A549 treated with AZD9567 at 1 μM for 4 hours (cell line): ENCODE measurements around the gene CATSPER3. TPM values are rescaled to one million over a fixed set of nuclear protein-coding genes. Genes with fewer than 3 reads are reported as not detected.

Source experiments
- total RNA-seq: library from RNA; stranded (reverse); fragments of 200-300 nt; extraction: Qiagen RNA extraction; gene quantifications from 5 replicates; pipeline ENCODE4 v1.2.3, GENCODE V29; 2022; ENCODE audit not compliant: insufficient read depth

The CATSPER3 gene
- 0.36 to 0.59 TPM (median 0.47 TPM) in 4 of 5 replicates, not detected in the other for total RNA-seq

DNA sequence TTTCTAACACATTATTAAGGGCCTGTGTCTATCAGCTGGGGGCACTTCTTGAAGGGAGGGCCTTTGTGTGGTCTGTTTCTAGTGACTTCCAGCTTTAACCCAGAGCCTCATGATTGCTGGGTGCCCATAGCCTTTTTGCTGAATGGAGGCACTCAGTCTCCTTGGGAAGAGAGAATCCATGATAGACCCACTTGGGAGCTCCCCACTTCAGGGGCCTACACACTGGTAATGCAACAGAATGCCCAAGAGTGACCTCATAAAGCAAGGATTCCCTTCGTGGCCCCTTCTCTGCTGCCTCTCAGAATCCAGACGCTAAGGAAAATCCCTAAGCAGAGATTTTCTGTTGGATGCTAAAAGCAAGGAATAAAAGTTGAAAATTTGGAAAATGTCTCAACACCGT lies at the start of gene CATSPER3:
Gene CATSPER3 (plus strand): TSS at position 301 of the 400 bp plus-strand sequence. CDS start 85 bp downstream, at position 386.

DNA sequence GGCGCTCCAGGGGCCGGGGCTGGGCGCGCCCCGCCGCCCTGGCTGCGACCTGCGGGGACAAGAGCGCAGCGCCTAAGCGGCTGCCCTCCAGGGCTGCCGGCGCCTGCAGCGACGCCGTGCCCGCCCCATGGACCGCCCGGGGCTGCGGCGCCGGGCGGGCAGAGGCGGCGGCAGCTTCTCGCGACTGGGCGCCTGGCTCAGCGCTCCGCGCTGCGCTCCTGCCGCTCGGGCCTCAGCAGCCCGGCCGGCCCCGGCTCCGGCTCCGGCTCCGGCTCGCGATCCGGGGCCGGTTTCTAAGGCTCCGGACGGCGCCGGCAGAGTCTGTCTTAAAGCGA lies 66.2 kb downstream of the CATSPER3 start, which contains the start of gene PITX1:
Gene PITX1 (minus strand): TSS at position 328 of the 335 bp plus-strand sequence. CDS start 347 bp downstream, outside the sequence.

Other genes starting within 250 kb of the CATSPER3 start
- gene CAMLG, start 229.4 kb upstream of the CATSPER3 start, total RNA-seq = 24.1 to 31.9 TPM (median 31.1 TPM) in 5 replicates
- 48.0 to 87.3 TPM (median 58.7 TPM) in 5 replicates for gene DDX46, start 209.1 kb upstream of the CATSPER3 start, total RNA-seq
- 13.8 to 26.7 TPM (median 25.9 TPM) in 5 replicates for gene C5orf24, start 121.9 kb upstream of the CATSPER3 start, total RNA-seq
- 44.5 to 71.9 TPM (median 49.6 TPM) in 5 replicates for gene TXNDC15, start 93.5 kb upstream of the CATSPER3 start, total RNA-seq
- 10.9 to 18.1 TPM (median 11.5 TPM) in 5 replicates for gene PCBD2, start 62.8 kb upstream of the CATSPER3 start, total RNA-seq
- gene PITX1, start 66.3 kb downstream of the CATSPER3 start, total RNA-seq = 24.3 to 31.1 TPM (median 30.6 TPM) in 5 replicates